Measurements from ENCODE around the gene RPTOR. TPM values are rescaled to one million over a fixed set of nuclear protein-coding genes. Genes with fewer than 3 reads are reported as not detected.

The RPTOR gene
- total RNA-seq, 1 donor from 2014 or later: 53.7 TPM

DNA sequence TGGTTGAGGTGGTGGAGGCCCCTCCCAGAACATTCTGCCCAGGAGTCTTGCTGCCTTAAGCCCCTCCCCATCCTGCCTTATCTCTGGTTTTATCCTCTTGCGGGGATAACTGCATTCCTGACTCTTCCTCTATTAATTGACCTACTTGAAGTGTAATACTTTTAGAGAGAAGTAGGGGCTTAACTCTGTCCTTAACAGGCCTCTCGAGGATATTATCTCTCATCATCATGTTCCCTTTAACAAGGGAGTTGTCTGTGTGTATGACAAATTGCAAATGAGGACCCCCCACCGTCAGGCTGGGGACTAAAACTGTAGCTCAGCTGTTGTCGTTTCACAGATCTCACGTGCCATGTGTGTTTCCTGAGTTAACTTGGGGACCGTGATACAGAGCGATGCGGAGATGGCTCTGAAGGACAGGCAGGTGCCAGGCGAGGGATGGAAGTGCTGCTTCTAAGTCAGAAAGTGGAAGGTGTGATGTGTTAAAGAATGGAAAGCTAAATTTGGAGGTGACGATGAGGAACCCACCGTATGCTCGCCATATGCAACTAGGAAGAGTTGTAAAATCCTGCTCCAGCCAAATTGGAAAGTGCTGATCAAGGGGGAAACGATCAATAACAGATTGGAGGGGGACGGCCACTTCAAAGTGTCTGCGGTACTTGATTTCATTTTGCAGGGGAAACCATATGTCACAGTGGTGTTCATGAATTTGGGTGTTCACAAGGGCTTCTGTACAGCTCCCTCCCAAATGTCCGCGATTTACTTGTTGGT is 106.3 kb downstream of the RPTOR start:
- H3K9me3 Mint-ChIP-seq: peaks cover 16% of the 10 kb centered on the region
- TF ChIP-seq, protein P1, sequence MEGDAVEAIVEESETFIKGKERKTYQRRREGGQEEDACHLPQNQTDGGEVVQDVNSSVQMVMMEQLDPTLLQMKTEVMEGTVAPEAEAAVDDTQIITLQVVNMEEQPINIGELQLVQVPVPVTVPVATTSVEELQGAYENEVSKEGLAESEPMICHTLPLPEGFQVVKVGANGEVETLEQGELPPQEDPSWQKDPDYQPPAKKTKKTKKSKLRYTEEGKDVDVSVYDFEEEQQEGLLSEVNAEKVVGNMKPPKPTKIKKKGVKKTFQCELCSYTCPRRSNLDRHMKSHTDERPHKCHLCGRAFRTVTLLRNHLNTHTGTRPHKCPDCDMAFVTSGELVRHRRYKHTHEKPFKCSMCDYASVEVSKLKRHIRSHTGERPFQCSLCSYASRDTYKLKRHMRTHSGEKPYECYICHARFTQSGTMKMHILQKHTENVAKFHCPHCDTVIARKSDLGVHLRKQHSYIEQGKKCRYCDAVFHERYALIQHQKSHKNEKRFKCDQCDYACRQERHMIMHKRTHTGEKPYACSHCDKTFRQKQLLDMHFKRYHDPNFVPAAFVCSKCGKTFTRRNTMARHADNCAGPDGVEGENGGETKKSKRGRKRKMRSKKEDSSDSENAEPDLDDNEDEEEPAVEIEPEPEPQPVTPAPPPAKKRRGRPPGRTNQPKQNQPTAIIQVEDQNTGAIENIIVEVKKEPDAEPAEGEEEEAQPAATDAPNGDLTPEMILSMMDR (IDR thresholded peaks at IDR 0.05; ENCODE audit: unreplicated experiment): no peak
- H3K27ac Mint-ChIP-seq: no peak overlapping the region
- H3K4me1 Mint-ChIP-seq: peaks cover 19% of the 10 kb centered on the region
- DNase-seq (ENCODE audit: low spot score in 2 of 2, unreplicated experiment in 2 of 2): no peak
- no peaks in the 10 kb centered on the region for H3K27me3 Mint-ChIP-seq (ENCODE audit: low read depth)
- no peak overlapping the region for H3K4me3 Mint-ChIP-seq
- H3K36me3 Mint-ChIP-seq: peaks cover 8% of the 10 kb centered on the region

DNA sequence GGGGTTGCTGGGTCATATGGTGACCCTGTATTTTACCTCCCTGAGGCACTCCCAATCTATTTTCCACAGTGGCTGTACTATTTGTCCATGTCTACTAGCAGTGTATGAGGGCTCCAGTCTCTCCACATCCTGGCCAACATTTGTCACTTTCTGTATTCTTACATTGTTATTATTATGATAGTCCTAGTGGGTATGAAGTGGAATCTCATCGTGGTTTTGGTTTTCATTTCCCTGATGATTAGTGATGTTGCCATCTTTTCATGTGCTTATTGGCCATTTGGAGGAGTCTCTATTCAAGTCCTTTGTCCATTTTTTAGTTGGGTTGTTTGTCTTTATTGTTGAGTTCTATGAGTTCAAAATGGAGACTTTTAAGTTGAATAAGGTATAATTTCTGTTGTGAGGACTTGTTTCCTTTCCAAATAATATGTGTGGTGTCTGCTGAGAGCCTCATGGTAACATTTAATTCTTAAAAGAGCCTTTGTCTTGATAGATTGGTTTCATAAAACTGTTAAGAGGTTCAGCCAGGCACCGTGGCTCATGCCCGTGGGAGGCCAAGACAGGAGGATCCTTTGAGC is 108.2 kb downstream of the RPTOR start:
- no peaks in the 10 kb centered on the region for H3K27me3 Mint-ChIP-seq (ENCODE audit: low read depth)
- no peak overlapping the region for H3K27ac Mint-ChIP-seq
- no peak overlapping the region for H3K4me3 Mint-ChIP-seq
- TF ChIP-seq, protein P1 (IDR thresholded peaks at IDR 0.05; ENCODE audit: unreplicated experiment): no peak
- peaks cover 20% of the 10 kb centered on the region for H3K36me3 Mint-ChIP-seq
- no peak for DNase-seq (ENCODE audit: low spot score in 2 of 2, unreplicated experiment in 2 of 2)
- peaks cover 16% of the 10 kb centered on the region for H3K4me1 Mint-ChIP-seq
- H3K9me3 Mint-ChIP-seq: peaks cover 29% of the 10 kb centered on the region

DNA sequence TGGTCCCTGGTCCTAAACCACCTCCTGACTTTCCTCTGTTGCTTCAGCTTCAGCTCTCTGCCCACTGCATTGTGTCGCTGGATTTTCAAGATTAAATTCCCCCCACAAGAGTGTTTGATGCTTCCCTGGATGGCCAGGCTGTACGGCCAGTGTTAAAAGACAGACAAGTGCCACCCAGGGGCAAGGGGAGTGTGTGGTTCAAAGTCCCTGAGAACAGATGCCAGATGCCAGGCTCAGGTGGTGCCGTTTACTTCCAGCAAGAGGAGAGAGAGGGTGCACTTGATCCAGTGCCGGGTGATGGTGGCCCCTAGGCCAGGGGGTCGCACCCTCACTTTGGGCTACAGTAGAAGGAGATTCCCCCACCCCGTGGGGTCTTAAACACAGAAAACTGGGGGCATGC is 109.2 kb downstream of the RPTOR start:
- Mint-ChIP-seq H3K4me1 (peaks cover 16% of the 10 kb centered on the region), H3K36me3 (peaks cover 29% of the 10 kb centered on the region), H3K27me3 (ENCODE audit: low read depth) (no peaks in the 10 kb centered on the region), H3K9me3 (peaks cover 39% of the 10 kb centered on the region), H3K27ac (no peak overlapping the region), H3K4me3 (no peak overlapping the region)
- DNase-seq (ENCODE audit: low spot score in 2 of 2, unreplicated experiment in 2 of 2): no peak
- TF ChIP-seq, protein P1 (IDR thresholded peaks at IDR 0.05; ENCODE audit: unreplicated experiment): no peak

DNA sequence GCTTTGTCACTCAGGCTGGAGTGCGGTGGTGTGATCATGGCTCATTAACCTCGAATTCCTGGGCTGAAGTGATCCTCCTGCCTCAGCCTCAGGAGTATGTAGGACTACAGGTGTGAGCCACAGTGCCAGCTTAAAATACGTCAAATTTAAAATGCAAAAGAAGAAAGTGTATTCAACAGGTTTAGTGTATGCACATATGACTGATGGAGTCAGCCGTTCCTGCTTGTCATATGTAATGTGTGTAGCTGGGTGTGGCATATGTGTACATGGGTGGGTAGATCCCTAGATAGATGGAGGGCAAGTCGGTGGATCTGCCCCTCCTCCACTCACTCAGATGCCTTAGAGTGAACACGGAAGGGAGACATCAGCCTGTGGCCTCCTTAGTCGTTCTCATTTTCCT is 111.0 kb downstream of the RPTOR start:
- H3K36me3 Mint-ChIP-seq: peaks cover 31% of the 10 kb centered on the region
- TF ChIP-seq, protein P1 (IDR thresholded peaks at IDR 0.05; ENCODE audit: unreplicated experiment): no peak
- H3K9me3 Mint-ChIP-seq: peaks cover 41% of the 10 kb centered on the region
- no peaks in the 10 kb centered on the region for H3K27me3 Mint-ChIP-seq (ENCODE audit: low read depth)
- H3K27ac Mint-ChIP-seq: no peak overlapping the region
- H3K4me1 Mint-ChIP-seq: peaks cover 4% of the 10 kb centered on the region
- DNase-seq (ENCODE audit: low spot score in 2 of 2, unreplicated experiment in 2 of 2): no peak
- H3K4me3 Mint-ChIP-seq: no peak overlapping the region

DNA sequence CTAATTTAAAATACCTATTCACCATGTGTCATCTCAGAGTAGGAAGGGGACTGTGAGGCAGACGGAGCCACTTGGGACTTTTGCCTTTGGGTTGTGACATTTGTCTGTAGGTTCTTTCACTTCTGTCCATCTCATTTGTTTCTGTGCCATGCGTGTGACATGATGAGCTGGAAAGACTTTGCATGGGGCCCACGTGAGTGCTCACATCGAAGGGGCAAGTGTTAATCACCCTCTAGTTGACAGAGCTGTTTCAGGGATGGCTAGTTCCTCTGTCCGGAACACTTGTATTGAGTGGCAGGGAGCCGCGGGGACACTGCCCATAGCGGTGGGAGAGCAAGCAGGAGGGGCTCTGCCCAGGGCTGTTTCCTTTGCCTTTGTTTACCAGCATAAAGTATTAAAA is 112.0 kb downstream of the RPTOR start:
- no peak for DNase-seq (ENCODE audit: low spot score in 2 of 2, unreplicated experiment in 2 of 2)
- H3K4me1 Mint-ChIP-seq: no peaks in the 10 kb centered on the region
- no peaks in the 10 kb centered on the region for H3K27me3 Mint-ChIP-seq (ENCODE audit: low read depth)
- TF ChIP-seq, protein P1 (IDR thresholded peaks at IDR 0.05; ENCODE audit: unreplicated experiment): no peak
- H3K4me3 Mint-ChIP-seq: no peak overlapping the region
- H3K9me3 Mint-ChIP-seq: peaks cover 41% of the 10 kb centered on the region
- H3K27ac Mint-ChIP-seq: no peak overlapping the region
- H3K36me3 Mint-ChIP-seq: peaks cover 34% of the 10 kb centered on the region

All from mesothelial cell of epicardium (in vitro differentiated cells).